HEK293 (cell line): ENCODE results near the gene LIMK2.
A peak's percentile ranks its signal among the peaks of the same experiment; 100 is the strongest.
"Not testable (repeated sequence)": the region's sequence is repeated elsewhere in the genome, so short reads cannot be mapped to it uniquely, and the experiment has no call there.

Source experiments
- CTCF ChIA-PET: fragments of 350-600 bp; formaldehyde crosslinking; extraction: SDS; loops from one replicate; lab custom pipeline; 2021; ENCODE audit warnings: antibody characterized with exemption; lab: Yijun Ruan, JAX
- POLR2A ChIA-PET: fragments of 300-600 bp; formaldehyde crosslinking; extraction: SDS; loops from one replicate; lab custom pipeline; 2020; ENCODE audit warnings: antibody characterized with exemption, inconsistent platforms; lab: Yijun Ruan, JAX
- H3K27ac ChIP-seq: fragments of 200-500 bp; sonication (Bioruptor generic); 2 replicates; pipeline ENCODE4 v1.5.1; 2014; ENCODE audit warnings: low read depth, low read length, control low read depth, inconsistent platforms; ENCODE audit errors: extremely low read depth
- H3K36me3 ChIP-seq, 2 experiments: fragments of 200-500 bp in 1 of 2; sonication (Bioruptor generic) in 1 of 2; 1 replicate in 1 of 2; 2 replicates in 1 of 2; pipeline ENCODE4 v1.5.1; 2014 to 2017; ENCODE audit warnings: inconsistent platforms in 2 of 2, low read length in 2 of 2; ENCODE audit not compliant: control insufficient read depth in 2 of 2, insufficient read depth in 1 of 2
- H3K4me1 ChIP-seq: fragments of 200-500 bp; sonication (Bioruptor generic); 2 replicates; pipeline ENCODE4 v1.5.1; 2014; ENCODE audit warnings: mild to moderate bottlenecking, low read length, inconsistent platforms; ENCODE audit not compliant: control insufficient read depth, insufficient read depth
- H3K4me3 ChIP-seq: 2 replicates; pipeline ENCODE4 v1.5.1; 2011; ENCODE audit warnings: low read depth, mild to moderate bottlenecking, control low read depth, low read length, moderate library complexity
- H3K9me3 ChIP-seq: fragments of 200-500 bp; sonication (Bioruptor generic); 2 replicates; pipeline ENCODE4 v1.5.1; 2014; ENCODE audit warnings: low read depth, low read length, inconsistent platforms; ENCODE audit not compliant: control insufficient read depth, insufficient read depth
- ATF2 ChIP-seq: fragments of 450-650 bp; formaldehyde crosslinking; IDR thresholded peaks from 2 replicates; pipeline ENCODE4 v1.5.1; 2016; ENCODE audit warnings: missing biosample characterization, missing genetic modification characterization, low read depth
- SALL2 ChIP-seq: fragments of 450-650 bp; formaldehyde crosslinking; IDR thresholded peaks from 2 replicates; pipeline ENCODE4 v1.5.0; 2017; ENCODE audit warnings: missing biosample characterization, mild to moderate bottlenecking, missing genetic modification characterization, borderline replicate concordance
- SCRT1 ChIP-seq: fragments of 450-650 bp; formaldehyde crosslinking; IDR thresholded peaks from 2 replicates; pipeline ENCODE4 v1.5.1; 2016; ENCODE audit warnings: missing biosample characterization, missing genetic modification characterization, borderline replicate concordance
- SP2 ChIP-seq: fragments of 450-650 bp; formaldehyde crosslinking; IDR thresholded peaks from 2 replicates; pipeline ENCODE4 v1.5.1; 2016; ENCODE audit warnings: missing biosample characterization, missing genetic modification characterization
- TCF7L2 ChIP-seq: IDR thresholded peaks from 2 replicates; pipeline ENCODE4 v1.6.1; 2011; ENCODE audit warnings: low read depth, mild to moderate bottlenecking, inconsistent platforms, low read length, moderate library complexity, borderline replicate concordance
- ZBTB17 ChIP-seq: fragments of 450-650 bp; formaldehyde crosslinking; IDR thresholded peaks from 2 replicates; pipeline ENCODE4 v1.5.1; 2016; ENCODE audit warnings: missing biosample characterization, missing genetic modification characterization
- ZBTB21 ChIP-seq: fragments of 450-650 bp; formaldehyde crosslinking; IDR thresholded peaks from 2 replicates; pipeline ENCODE4 v1.5.1; 2017; ENCODE audit warnings: missing biosample characterization, missing genetic modification characterization
- ZBTB48 ChIP-seq: fragments of 450-650 bp; formaldehyde crosslinking; IDR thresholded peaks from 2 replicates; pipeline ENCODE4 v1.5.1; 2016; ENCODE audit warnings: missing biosample characterization, missing genetic modification characterization
- ZFP37 ChIP-seq: fragments of 450-650 bp; formaldehyde crosslinking; IDR thresholded peaks from 2 replicates; pipeline ENCODE4 v1.5.1; 2016; ENCODE audit warnings: missing biosample characterization, missing genetic modification characterization
- ZNF248 ChIP-seq: fragments of 450-650 bp; formaldehyde crosslinking; IDR thresholded peaks from 2 replicates; pipeline ENCODE4 v1.5.1; 2017; ENCODE audit warnings: missing biosample characterization, missing genetic modification characterization
- ZNF362 ChIP-seq: fragments of 450-650 bp; formaldehyde crosslinking; IDR thresholded peaks from 2 replicates; pipeline ENCODE4 v1.5.1; 2016; ENCODE audit warnings: missing biosample characterization, missing genetic modification characterization
- ZNF366 ChIP-seq: fragments of 450-650 bp; formaldehyde crosslinking; conservative IDR thresholded peaks from 2 replicates; pipeline ENCODE4 v1.5.1; 2016; ENCODE audit warnings: missing biosample characterization, missing genetic modification characterization
- ZNF449 ChIP-seq: fragments of 450-650 bp; formaldehyde crosslinking; IDR thresholded peaks from 2 replicates; pipeline ENCODE4 v1.5.1; 2017; ENCODE audit warnings: missing biosample characterization, mild to moderate bottlenecking, missing genetic modification characterization, moderate library complexity
- TF ChIP-seq, protein P1 (sequence below): fragments of 450-650 bp; formaldehyde crosslinking; IDR thresholded peaks from 2 replicates; pipeline ENCODE4 v1.5.1; 2016; ENCODE audit warnings: missing biosample characterization, missing genetic modification characterization

Gene LIMK2

GRCh38 chr22:31224691-31225090 is 12.6 kb downstream of the LIMK2 start:
- H3K9me3 ChIP-seq, POLR2A ChIA-PET, H3K27ac ChIP-seq, H3K4me3 ChIP-seq, H3K4me1 ChIP-seq, H3K36me3 ChIP-seq: not testable (repeated sequence)
- CTCF ChIA-PET = interaction anchor here (0.9 to 3.8 kb wide), 4 partner anchors 12 to 51 kb away, joined by 3 to 31 read pairs (median 4); partner anchors contain the start of gene LIMK2
- peak; percentile 35; the same call in 1 of the 2 replicates for TF ChIP-seq ZBTB48 (tag by site-specific recombination)

- peaks cover 0 to 6% of the 10 kb centered on the region in 2 experiments; a peak in 2 of 3 replicates for H3K36me3 ChIP-seq
- H3K9me3 ChIP-seq = no peaks in the 10 kb centered on the region
- H3K4me3 ChIP-seq = no peak overlapping the region
- POLR2A ChIA-PET = interaction anchor here (1.0 to 1.7 kb wide), 3 partner anchors 9 to 67 kb away, joined by 3 to 8 read pairs (median 4); partner anchors contain the start of genes LIMK2 and RNF185
- peaks cover 5% of the 10 kb centered on the region for H3K4me1 ChIP-seq
- no peak overlapping the region for H3K27ac ChIP-seq
- CTCF ChIA-PET = interaction anchor here (0.5 to 7.2 kb wide), 8 partner anchors 8 to 548 kb away, joined by 3 to 70 read pairs (median 3); partner anchors contain the start of genes LIMK2 and PIK3IP1
- TF ChIP-seq ZFP37 (tag by site-specific recombination) (no peak), SCRT1 (no peak), SALL2 (no peak), ATF2 (no peak), ZBTB21 (tag by site-specific recombination) (no peak)
Observed at GRCh38 chr22:31227186-31227585, 15.1 kb downstream of the LIMK2 start.

DNA sequence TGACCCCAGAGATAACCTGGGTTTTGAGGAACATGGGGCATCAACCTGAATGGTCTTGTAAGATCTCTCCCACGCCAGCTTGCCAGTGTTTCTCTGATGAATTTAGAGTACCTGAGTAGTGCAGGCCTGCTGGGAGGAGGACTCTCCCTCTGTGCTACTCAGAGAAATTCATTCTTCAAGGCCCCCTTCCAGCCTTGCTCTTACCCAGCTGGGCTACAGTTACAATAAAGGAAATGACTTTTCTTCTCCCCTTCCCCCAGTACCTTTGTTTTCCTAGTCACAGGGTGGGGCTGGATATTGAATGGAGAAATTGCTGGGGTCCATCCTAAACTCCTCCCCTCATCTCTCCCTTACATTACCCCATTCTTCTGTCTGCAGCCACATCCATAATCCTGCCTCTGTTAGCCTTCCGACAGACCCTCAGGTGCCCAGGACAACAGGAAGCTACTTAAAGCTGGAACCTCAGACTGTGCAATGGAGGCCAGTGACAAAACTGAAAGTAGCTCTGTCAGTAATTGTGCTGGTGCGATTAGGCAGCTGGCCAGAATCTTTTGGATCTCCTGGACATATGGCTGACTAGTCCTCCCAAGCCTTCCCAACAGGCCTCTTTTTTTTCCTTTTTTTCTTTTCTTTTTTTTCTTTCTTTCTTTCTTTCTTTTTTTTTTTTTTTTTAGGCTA is 17.4 kb downstream of the LIMK2 start:
- Histone ChIP-seq H3K4me3 (no peak overlapping the region), H3K27ac (no peak overlapping the region), H3K9me3 (no peaks in the 10 kb centered on the region), H3K36me3 (peaks cover 0 to 9% of the 10 kb centered on the region in 2 experiments; a peak in 2 of 3 replicates), H3K4me1 (no peaks in the 10 kb centered on the region)
- TF ChIP-seq ZBTB17 (tag by site-specific recombination) = 0 out of 2 replicates have a peak, but pooled peaks have one; percentile 20
- TF ChIP-seq, protein P1, sequence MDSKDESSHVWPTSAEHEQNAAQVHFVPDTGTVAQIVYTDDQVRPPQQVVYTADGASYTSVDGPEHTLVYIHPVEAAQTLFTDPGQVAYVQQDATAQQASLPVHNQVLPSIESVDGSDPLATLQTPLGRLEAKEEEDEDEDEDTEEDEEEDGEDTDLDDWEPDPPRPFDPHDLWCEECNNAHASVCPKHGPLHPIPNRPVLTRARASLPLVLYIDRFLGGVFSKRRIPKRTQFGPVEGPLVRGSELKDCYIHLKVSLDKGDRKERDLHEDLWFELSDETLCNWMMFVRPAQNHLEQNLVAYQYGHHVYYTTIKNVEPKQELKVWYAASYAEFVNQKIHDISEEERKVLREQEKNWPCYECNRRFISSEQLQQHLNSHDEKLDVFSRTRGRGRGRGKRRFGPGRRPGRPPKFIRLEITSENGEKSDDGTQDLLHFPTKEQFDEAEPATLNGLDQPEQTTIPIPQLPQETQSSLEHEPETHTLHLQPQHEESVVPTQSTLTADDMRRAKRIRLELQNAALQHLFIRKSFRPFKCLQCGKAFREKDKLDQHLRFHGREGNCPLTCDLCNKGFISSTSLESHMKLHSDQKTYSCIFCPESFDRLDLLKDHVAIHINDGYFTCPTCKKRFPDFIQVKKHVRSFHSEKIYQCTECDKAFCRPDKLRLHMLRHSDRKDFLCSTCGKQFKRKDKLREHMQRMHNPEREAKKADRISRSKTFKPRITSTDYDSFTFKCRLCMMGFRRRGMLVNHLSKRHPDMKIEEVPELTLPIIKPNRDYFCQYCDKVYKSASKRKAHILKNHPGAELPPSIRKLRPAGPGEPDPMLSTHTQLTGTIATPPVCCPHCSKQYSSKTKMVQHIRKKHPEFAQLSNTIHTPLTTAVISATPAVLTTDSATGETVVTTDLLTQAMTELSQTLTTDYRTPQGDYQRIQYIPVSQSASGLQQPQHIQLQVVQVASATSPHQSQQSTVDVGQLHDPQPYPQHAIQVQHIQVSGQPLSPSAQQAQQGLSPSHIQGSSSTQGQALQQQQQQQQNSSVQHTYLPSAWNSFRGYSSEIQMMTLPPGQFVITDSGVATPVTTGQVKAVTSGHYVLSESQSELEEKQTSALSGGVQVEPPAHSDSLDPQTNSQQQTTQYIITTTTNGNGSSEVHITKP (tag by site-specific recombination) = peak; percentile 49; the same call in 1 of the 2 replicates
- no peak for TF ChIP-seq ZNF449 (tag by site-specific recombination)
- TF ChIP-seq TCF7L2 = no peak
- TF ChIP-seq ZNF362 (tag by site-specific recombination) = peak; percentile 84
- peak; percentile 47; the same call in 1 of the 2 replicates for TF ChIP-seq ZNF366 (tag by site-specific recombination)
- TF ChIP-seq ZNF248 (tag by site-specific recombination) = no peak
- TF ChIP-seq SP2 = no peak
- ChIA-PET CTCF (interaction anchor here (0.6 to 7.2 kb wide), 8 partner anchors 9 to 134 kb away, joined by 3 to 70 read pairs (median 6); partner anchors contain the start of gene LIMK2), POLR2A (interaction anchor here (0.9 kb wide), 1 partner anchor 279 kb away, joined by 3 read pairs; no protein-coding TSS in a partner anchor)
